HUES6 (cell line): ENCODE measurements around the gene GNG11.

ENCODE experiments used
- H3K27ac ChIP-seq: 2 replicates; pipeline ENCODE4 v1.7.0; 2013; ENCODE audit warnings: low read depth, mild to moderate bottlenecking, low read length, inconsistent platforms
- H3K27me3 ChIP-seq: 2 replicates; pipeline ENCODE4 v1.6.1; 2013; ENCODE audit warnings: low read length; ENCODE audit not compliant: control insufficient read depth, insufficient read depth
- H3K36me3 ChIP-seq: 2 replicates; pipeline ENCODE4 v1.6.1; 2013; ENCODE audit warnings: low read length; ENCODE audit not compliant: control insufficient read depth, insufficient read depth
- H3K4me1 ChIP-seq: 2 replicates; pipeline ENCODE4 v1.6.1; 2013; ENCODE audit warnings: low read length; ENCODE audit not compliant: control insufficient read depth, insufficient read depth
- H3K4me3 ChIP-seq: 2 replicates; pipeline ENCODE4 v1.5.1; 2013; ENCODE audit warnings: low read depth, low read length
- H3K9ac ChIP-seq: one replicate; pipeline ENCODE4 v1.6.1; 2013; ENCODE audit warnings: mild to moderate bottlenecking, low read length
- H3K9me3 ChIP-seq: 2 replicates; pipeline ENCODE4 v1.6.1; 2013; ENCODE audit warnings: low read depth, low read length; ENCODE audit not compliant: control insufficient read depth, insufficient read depth

Gene GNG11

GRCh38 chr7:93931655-93932054 is 10.1 kb downstream of the GNG11 start:
- no peak overlapping the region for H3K27ac ChIP-seq
- H3K4me1 ChIP-seq = no peaks in the 10 kb centered on the region
- no peaks in the 10 kb centered on the region for H3K27me3 ChIP-seq
- H3K9me3 ChIP-seq = no peaks in the 10 kb centered on the region
- H3K9ac ChIP-seq = no peak overlapping the region
- no peaks in the 10 kb centered on the region for H3K36me3 ChIP-seq
- no peak overlapping the region for H3K4me3 ChIP-seq

DNA sequence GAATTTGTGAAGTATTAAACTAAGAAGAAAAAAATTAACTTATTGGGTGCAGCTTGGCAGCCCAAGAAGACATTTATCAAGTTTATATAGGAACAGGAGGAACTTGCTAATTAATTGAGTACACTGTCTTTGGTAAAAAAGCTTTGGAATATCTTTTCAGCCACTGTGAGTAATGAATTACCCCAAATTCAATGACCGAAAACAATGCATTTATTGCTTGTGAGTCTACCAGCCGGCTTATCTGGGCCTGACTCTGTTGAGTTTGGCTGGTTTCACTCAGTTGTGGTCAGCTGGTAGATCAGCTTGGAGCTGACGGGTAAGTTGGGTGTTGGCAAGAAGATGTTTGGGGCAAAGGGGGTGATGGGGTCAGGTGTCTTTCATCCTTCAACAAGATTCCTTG is 11.6 kb downstream of the GNG11 start:
- Histone ChIP-seq H3K4me3 (no peak overlapping the region), H3K27me3 (no peaks in the 10 kb centered on the region), H3K27ac (no peak overlapping the region), H3K9me3 (no peaks in the 10 kb centered on the region), H3K4me1 (no peaks in the 10 kb centered on the region), H3K9ac (no peak overlapping the region), H3K36me3 (no peaks in the 10 kb centered on the region)

- Histone ChIP-seq H3K36me3 (no peaks in the 10 kb centered on the region), H3K27me3 (no peaks in the 10 kb centered on the region), H3K9ac (no peak overlapping the region), H3K27ac (no peak overlapping the region), H3K9me3 (no peaks in the 10 kb centered on the region), H3K4me3 (no peak overlapping the region), H3K4me1 (no peaks in the 10 kb centered on the region)
These were observed 13.6 kb downstream of the GNG11 start for GRCh38 chr7:93935102-93935501.

DNA sequence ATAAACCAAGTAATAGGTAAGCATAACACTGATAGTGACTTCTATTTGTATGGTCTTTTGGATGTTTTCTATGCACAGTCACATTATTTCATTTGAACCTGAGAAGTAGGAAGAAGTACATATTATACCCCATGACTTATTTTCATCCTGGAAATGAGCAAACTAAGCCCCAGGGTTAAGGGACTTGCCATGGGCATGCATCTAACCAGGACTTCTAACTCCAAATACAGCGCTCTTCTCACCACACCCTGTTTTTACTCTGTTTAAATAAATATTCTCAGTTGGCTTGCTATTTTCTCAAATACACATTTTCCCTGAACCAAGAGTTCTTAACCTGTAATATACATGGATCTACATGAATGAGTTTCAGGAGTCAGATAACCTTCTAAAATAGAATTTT is 16.3 kb downstream of the GNG11 start:
- Histone ChIP-seq H3K27me3 (no peaks in the 10 kb centered on the region), H3K9me3 (peaks cover 3% of the 10 kb centered on the region; the same call in 1 of the 2 replicates), H3K36me3 (no peaks in the 10 kb centered on the region), H3K27ac (no peak overlapping the region), H3K9ac (no peak overlapping the region), H3K4me1 (no peaks in the 10 kb centered on the region), H3K4me3 (no peak overlapping the region)

- no peak overlapping the region for H3K27ac ChIP-seq
- no peak overlapping the region for H3K4me3 ChIP-seq
- H3K9me3 ChIP-seq = peaks cover 3% of the 10 kb centered on the region; the same call in 1 of the 2 replicates
- H3K4me1 ChIP-seq = no peaks in the 10 kb centered on the region
- no peak overlapping the region for H3K9ac ChIP-seq
- H3K36me3 ChIP-seq = no peaks in the 10 kb centered on the region
- no peaks in the 10 kb centered on the region for H3K27me3 ChIP-seq
These were observed 16.8 kb downstream of the GNG11 start for GRCh38 chr7:93938293-93938692.

- H3K27me3 ChIP-seq = no peaks in the 10 kb centered on the region
- H3K9ac ChIP-seq = no peak overlapping the region
These were observed 20.4 kb downstream of the GNG11 start for GRCh38 chr7:93941945-93942344.

GRCh38 chr7:93943816-93944540 is 22.4 kb downstream of the GNG11 start:
- H3K27me3 ChIP-seq = no peaks in the 10 kb centered on the region
- H3K36me3 ChIP-seq = no peaks in the 10 kb centered on the region
- no peak overlapping the region for H3K4me3 ChIP-seq
- no peak overlapping the region for H3K9ac ChIP-seq
- no peak overlapping the region for H3K27ac ChIP-seq
- H3K4me1 ChIP-seq = no peaks in the 10 kb centered on the region
- H3K9me3 ChIP-seq = peaks cover 3% of the 10 kb centered on the region; the same call in 1 of the 2 replicates

More at GRCh38 chr7:93941945-93942344, 20.4 kb downstream of the GNG11 start:
- Histone ChIP-seq H3K4me1 (no peaks in the 10 kb centered on the region), H3K4me3 (no peak overlapping the region), H3K9me3 (peaks cover 3% of the 10 kb centered on the region; the same call in 1 of the 2 replicates), H3K27ac (no peak overlapping the region), H3K36me3 (no peaks in the 10 kb centered on the region)

DNA sequence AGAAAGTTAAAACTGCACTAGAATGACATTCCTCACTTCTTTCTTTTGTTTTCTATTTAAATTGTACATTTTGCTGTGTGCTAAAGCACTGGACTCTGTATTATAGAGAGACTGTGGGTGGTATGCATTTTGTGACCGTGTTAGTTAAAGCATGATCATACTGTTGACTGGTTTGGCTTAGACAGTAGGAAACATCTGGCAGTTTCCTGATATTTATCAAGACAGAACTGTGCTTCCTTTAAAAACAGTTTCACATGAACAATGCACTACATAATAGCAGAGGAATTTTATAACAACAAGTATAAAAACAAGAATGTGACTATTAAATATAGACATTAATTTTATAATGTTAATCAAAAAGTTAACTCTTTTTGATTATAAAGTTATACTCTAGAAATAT is 23.1 kb downstream of the GNG11 start:
- Histone ChIP-seq H3K9ac (no peak overlapping the region), H3K9me3 (peaks cover 3% of the 10 kb centered on the region; the same call in 1 of the 2 replicates)

GRCh38 chr7:93945083-93945482 is 23.5 kb downstream of the GNG11 start:
- no peak overlapping the region for H3K27ac ChIP-seq
- H3K4me3 ChIP-seq = no peak overlapping the region
- peaks cover 3% of the 10 kb centered on the region; the same call in 1 of the 2 replicates for H3K9me3 ChIP-seq
- H3K9ac ChIP-seq = no peak overlapping the region
- no peaks in the 10 kb centered on the region for H3K27me3 ChIP-seq
- H3K4me1 ChIP-seq = no peaks in the 10 kb centered on the region
- no peaks in the 10 kb centered on the region for H3K36me3 ChIP-seq

More for the DNA sequence above, 23.1 kb downstream of the GNG11 start:
- Histone ChIP-seq H3K27me3 (no peaks in the 10 kb centered on the region), H3K27ac (no peak overlapping the region), H3K4me3 (no peak overlapping the region), H3K4me1 (no peaks in the 10 kb centered on the region), H3K36me3 (no peaks in the 10 kb centered on the region)

DNA sequence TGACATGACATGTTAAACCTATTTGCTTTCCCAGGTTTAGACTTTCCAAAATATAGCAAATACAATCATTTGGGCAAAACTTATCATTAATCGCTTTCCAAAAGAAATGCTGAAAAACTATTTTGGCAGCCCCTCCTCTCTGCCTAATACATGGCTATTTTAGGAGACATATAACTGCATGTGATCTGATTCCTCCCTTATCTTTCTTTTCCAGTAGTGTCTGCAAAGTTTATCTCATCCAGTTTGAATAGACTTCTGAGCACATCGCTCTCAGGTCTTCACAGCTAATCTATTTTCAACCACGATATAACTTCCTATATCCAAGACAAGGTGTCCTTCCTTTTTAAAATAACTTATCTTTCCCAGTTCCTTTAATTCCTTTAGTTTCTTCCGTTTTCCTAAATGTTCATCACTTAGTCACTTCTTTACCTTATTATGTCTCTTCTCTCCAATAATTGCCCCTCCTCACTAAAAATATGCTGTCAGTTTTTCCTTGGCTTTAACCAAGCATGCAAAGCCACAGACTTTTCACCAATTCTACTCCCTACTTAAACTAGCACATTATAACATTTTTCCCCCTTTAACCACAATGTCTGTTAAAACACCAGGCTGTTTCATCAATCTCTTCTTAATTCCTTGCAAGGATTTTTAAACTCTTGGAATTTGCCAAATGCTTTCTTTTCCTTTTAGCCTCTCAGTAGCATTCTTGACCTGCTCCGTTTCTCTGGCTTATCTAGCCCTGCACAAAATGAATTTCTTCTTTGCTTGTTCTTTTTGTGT is 24.4 kb downstream of the GNG11 start:
- Histone ChIP-seq H3K27ac (no peak overlapping the region), H3K4me1 (no peaks in the 10 kb centered on the region), H3K36me3 (no peaks in the 10 kb centered on the region), H3K27me3 (no peaks in the 10 kb centered on the region), H3K9me3 (peaks cover 3% of the 10 kb centered on the region; the same call in 1 of the 2 replicates), H3K9ac (no peak overlapping the region), H3K4me3 (no peak overlapping the region)

DNA sequence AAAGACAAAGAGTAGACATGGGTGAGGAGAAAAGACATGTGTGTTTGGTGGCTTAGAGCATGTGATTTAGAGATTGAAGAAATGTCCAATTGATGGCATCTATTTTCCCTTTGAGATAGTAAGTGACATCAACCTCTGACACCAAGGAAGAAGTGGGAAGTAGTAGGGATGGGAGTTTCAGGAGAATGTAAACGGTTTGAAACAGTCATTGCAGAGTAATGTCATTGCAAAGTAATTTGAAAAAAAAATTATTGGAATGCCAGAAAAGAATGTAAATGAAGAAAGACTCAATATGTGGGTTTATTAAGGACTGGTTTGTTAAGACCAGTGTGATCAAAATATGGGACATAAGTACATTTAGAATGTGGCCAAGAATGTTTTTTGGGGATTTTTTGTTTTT is 26.6 kb downstream of the GNG11 start:
- no peaks in the 10 kb centered on the region for H3K27me3 ChIP-seq
- no peak overlapping the region for H3K9ac ChIP-seq
- no peaks in the 10 kb centered on the region for H3K4me1 ChIP-seq
- no peaks in the 10 kb centered on the region for H3K9me3 ChIP-seq
- H3K36me3 ChIP-seq = no peaks in the 10 kb centered on the region
- H3K4me3 ChIP-seq = no peak overlapping the region
- H3K27ac ChIP-seq = no peak overlapping the region
